ENCODE results near the gene NFIB. TPM values are rescaled to one million over a fixed set of nuclear protein-coding genes. Genes with fewer than 3 reads are reported as not detected.

NFIB gene
- total RNA-seq, 1 experiment from 2014 or later: 12.5 TPM

GRCh38 chr9:14213504-14213903 lies 100.4 kb downstream of the NFIB start:
- no peaks in the 10 kb centered on the region for H3K36me3 Mint-ChIP-seq
- ChIA-PET CTCF (no interaction called here), POLR2A (interaction anchor here (0.6 kb wide), 1 partner anchor 105 kb away, joined by 12 read pairs; no protein-coding TSS in a partner anchor)
- peaks cover 49% of the 10 kb centered on the region for H3K4me1 Mint-ChIP-seq
- H3K27ac Mint-ChIP-seq: no peak overlapping the region
- no peak overlapping the region for H3K4me3 Mint-ChIP-seq
- no peak for DNase-seq (ENCODE audit: low spot score)
- no peak for TF ChIP-seq GTF2I (CRISPR knock-in tag; conservative IDR thresholded peaks at IDR 0.05)
- H3K27me3 Mint-ChIP-seq (ENCODE audit: low read depth): no peaks in the 10 kb centered on the region
- no peak for ATAC-seq
- no peaks in the 10 kb centered on the region for H3K9me3 Mint-ChIP-seq

GRCh38 chr9:14212697-14213420 lies 101.1 kb downstream of the NFIB start:
- Mint-ChIP-seq H3K4me3 (no peak overlapping the region), H3K9me3 (no peaks in the 10 kb centered on the region), H3K27ac (no peak overlapping the region), H3K36me3 (no peaks in the 10 kb centered on the region), H3K27me3 (ENCODE audit: low read depth) (no peaks in the 10 kb centered on the region), H3K4me1 (peaks cover 43% of the 10 kb centered on the region)
- TF ChIP-seq HMGXB4 (CRISPR knock-in tag; IDR thresholded peaks at IDR 0.05) (no peak), AR (CRISPR knock-in tag; IDR thresholded peaks at IDR 0.05) (no peak), USF1 (CRISPR knock-in tag; IDR thresholded peaks at IDR 0.05) (no peak), ZNF512 (CRISPR knock-in tag; IDR thresholded peaks at IDR 0.05; ENCODE audit: borderline replicate concordance) (no peak), ZNF263 (CRISPR knock-in tag; IDR thresholded peaks at IDR 0.05; ENCODE audit: low read depth) (no peak), CDX4 (CRISPR knock-in tag; IDR thresholded peaks at IDR 0.05; ENCODE audit: borderline replicate concordance) (no peak), ZNF317 (CRISPR knock-in tag; IDR thresholded peaks at IDR 0.05; ENCODE audit: borderline replicate concordance, low read depth) (no peak), ZNF396 (CRISPR knock-in tag; IDR thresholded peaks at IDR 0.05; ENCODE audit: borderline replicate concordance) (no peak)
- no peak for ATAC-seq
- DNase-seq (ENCODE audit: low spot score): no peak
- ChIA-PET POLR2A (interaction anchor here (0.6 kb wide), 1 partner anchor 105 kb away, joined by 12 read pairs; no protein-coding TSS in a partner anchor), CTCF (interaction anchor here (0.6 kb wide), 1 partner anchor 10 kb away, joined by 3 read pairs; no protein-coding TSS in a partner anchor)

- Mint-ChIP-seq H3K4me1 (peaks cover 44% of the 10 kb centered on the region), H3K36me3 (no peaks in the 10 kb centered on the region), H3K27ac (no peak overlapping the region), H3K9me3 (no peaks in the 10 kb centered on the region), H3K4me3 (no peak overlapping the region), H3K27me3 (ENCODE audit: low read depth) (no peaks in the 10 kb centered on the region)
- ChIA-PET CTCF (interaction anchor here (0.6 kb wide), 1 partner anchor 11 kb away, joined by 3 read pairs; no protein-coding TSS in a partner anchor), POLR2A (no interaction called here)
- ATAC-seq (no peak), DNase-seq (ENCODE audit: low spot score) (no peak)
- no peak for TF ChIP-seq SP1 (CRISPR knock-in tag; conservative IDR thresholded peaks at IDR 0.05)
- TF ChIP-seq ZMAT4 (CRISPR knock-in tag; IDR thresholded peaks at IDR 0.05): no peak
- TF ChIP-seq MLX (CRISPR knock-in tag; IDR thresholded peaks at IDR 0.05): no peak
- TF ChIP-seq EMX1 (CRISPR knock-in tag; IDR thresholded peaks at IDR 0.05): no peak
- TF ChIP-seq PREB (CRISPR knock-in tag; IDR thresholded peaks at IDR 0.05; ENCODE audit: borderline replicate concordance): no peak
- no peak for TF ChIP-seq ARID4B (CRISPR knock-in tag; IDR thresholded peaks at IDR 0.05; ENCODE audit: borderline replicate concordance)
Measured at GRCh38 chr9:14212077-14212476, 101.9 kb downstream of the NFIB start.
